ENCODE results near the gene TENM3.

TENM3 gene

DNA sequence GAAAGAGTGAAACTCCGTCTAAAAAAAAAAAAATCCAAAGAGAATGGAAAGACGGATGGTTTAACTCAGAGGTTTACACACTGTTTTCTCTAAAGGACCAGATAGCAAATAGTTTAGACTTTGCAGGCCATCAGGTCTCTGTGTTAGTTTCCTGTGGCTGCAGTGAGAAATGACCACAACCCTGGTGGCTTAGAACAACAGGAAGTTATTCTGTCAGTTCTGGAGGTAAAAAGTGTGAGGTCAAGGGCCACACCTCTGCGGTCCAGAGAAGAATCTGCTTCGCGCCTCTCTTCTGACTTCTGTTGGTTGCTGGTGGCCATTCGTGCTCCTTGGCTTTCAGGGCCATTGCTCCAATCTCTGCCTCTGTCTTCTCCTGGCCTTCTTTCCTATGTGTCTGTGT, 76.9 kb downstream of the TENM3 start:
- H3K9me3 ChIP-seq (ENCODE audit: control insufficient read depth, insufficient read depth, low read depth, low read length) = no peaks in the 10 kb centered on the region
- TF ChIP-seq ZIC2 (tag by site-specific recombination; IDR thresholded peaks at IDR 0.05) (no peak), ZNF302 (tag by site-specific recombination; IDR thresholded peaks at IDR 0.05; ENCODE audit: low read depth) (no peak), ZNF416 (tag by site-specific recombination; IDR thresholded peaks at IDR 0.05) (no peak), ZNF626 (tag by site-specific recombination; IDR thresholded peaks at IDR 0.05) (no peak), ZNF211 (tag by site-specific recombination; IDR thresholded peaks at IDR 0.05; ENCODE audit: low read depth) (no peak), ZNF561 (tag by site-specific recombination; IDR thresholded peaks at IDR 0.05; ENCODE audit: borderline replicate concordance) (no peak), GLI4 (tag by site-specific recombination; IDR thresholded peaks at IDR 0.05) (no peak), ZNF350 (tag by site-specific recombination; IDR thresholded peaks at IDR 0.05) (no peak), WT1 (tag by site-specific recombination; IDR thresholded peaks at IDR 0.05) (no peak), ZNF670 (tag by site-specific recombination; IDR thresholded peaks at IDR 0.05; ENCODE audit: low read depth) (no peak), ZXDB (tag by site-specific recombination; IDR thresholded peaks at IDR 0.05) (no peak)
- TF ChIP-seq, protein P1, sequence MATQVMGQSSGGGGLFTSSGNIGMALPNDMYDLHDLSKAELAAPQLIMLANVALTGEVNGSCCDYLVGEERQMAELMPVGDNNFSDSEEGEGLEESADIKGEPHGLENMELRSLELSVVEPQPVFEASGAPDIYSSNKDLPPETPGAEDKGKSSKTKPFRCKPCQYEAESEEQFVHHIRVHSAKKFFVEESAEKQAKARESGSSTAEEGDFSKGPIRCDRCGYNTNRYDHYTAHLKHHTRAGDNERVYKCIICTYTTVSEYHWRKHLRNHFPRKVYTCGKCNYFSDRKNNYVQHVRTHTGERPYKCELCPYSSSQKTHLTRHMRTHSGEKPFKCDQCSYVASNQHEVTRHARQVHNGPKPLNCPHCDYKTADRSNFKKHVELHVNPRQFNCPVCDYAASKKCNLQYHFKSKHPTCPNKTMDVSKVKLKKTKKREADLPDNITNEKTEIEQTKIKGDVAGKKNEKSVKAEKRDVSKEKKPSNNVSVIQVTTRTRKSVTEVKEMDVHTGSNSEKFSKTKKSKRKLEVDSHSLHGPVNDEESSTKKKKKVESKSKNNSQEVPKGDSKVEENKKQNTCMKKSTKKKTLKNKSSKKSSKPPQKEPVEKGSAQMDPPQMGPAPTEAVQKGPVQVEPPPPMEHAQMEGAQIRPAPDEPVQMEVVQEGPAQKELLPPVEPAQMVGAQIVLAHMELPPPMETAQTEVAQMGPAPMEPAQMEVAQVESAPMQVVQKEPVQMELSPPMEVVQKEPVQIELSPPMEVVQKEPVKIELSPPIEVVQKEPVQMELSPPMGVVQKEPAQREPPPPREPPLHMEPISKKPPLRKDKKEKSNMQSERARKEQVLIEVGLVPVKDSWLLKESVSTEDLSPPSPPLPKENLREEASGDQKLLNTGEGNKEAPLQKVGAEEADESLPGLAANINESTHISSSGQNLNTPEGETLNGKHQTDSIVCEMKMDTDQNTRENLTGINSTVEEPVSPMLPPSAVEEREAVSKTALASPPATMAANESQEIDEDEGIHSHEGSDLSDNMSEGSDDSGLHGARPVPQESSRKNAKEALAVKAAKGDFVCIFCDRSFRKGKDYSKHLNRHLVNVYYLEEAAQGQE (tag by site-specific recombination; IDR thresholded peaks at IDR 0.05) = no peak
- TF ChIP-seq, protein P2, sequence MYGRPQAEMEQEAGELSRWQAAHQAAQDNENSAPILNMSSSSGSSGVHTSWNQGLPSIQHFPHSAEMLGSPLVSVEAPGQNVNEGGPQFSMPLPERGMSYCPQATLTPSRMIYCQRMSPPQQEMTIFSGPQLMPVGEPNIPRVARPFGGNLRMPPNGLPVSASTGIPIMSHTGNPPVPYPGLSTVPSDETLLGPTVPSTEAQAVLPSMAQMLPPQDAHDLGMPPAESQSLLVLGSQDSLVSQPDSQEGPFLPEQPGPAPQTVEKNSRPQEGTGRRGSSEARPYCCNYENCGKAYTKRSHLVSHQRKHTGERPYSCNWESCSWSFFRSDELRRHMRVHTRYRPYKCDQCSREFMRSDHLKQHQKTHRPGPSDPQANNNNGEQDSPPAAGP (tag by site-specific recombination; IDR thresholded peaks at IDR 0.05) = no peak
- no peak overlapping the region for H3K27ac ChIP-seq (ENCODE audit: extremely low read depth, low read depth, low read length)
- no peaks in the 10 kb centered on the region for H3K4me1 ChIP-seq (ENCODE audit: control insufficient read depth, insufficient read depth, low read length)
- POLR2A ChIA-PET = no interaction called here
- H3K4me3 ChIP-seq (ENCODE audit: low read depth, low read length) = no peak overlapping the region
- H3K36me3 ChIP-seq (ENCODE audit: control insufficient read depth in 2 of 2, insufficient read depth in 1 of 2, low read length in 2 of 2) = no peaks in the 10 kb centered on the region
- CTCF ChIA-PET = no interaction called here

DNA sequence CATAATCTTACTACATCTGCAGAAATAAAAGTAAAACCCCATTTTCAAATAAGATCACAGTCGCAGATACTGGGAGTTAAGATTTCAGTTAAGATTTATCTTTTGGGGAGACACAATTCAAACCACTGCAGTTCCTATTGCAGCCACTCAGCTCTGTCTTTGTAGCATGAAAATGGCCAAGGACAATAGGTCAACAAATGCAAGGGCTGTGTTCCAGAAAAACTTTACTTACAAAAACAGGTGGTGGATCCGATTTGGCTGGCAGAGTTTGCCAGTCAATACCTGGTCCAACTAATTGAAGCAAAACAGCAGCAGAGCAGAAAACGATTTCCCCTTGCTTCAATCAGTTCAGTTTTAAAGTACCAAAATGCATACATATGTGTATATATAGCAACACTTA, 77.4 kb downstream of the TENM3 start:
- no peak overlapping the region for H3K27ac ChIP-seq (ENCODE audit: extremely low read depth, low read depth, low read length)
- ChIA-PET POLR2A (no interaction called here), CTCF (no interaction called here)
- no peak overlapping the region for H3K4me3 ChIP-seq (ENCODE audit: low read depth, low read length)
- no peaks in the 10 kb centered on the region for H3K36me3 ChIP-seq (ENCODE audit: control insufficient read depth in 2 of 2, insufficient read depth in 1 of 2, low read length in 2 of 2)
- H3K9me3 ChIP-seq (ENCODE audit: control insufficient read depth, insufficient read depth, low read depth, low read length) = no peaks in the 10 kb centered on the region
- no peaks in the 10 kb centered on the region for H3K4me1 ChIP-seq (ENCODE audit: control insufficient read depth, insufficient read depth, low read length)
- TF ChIP-seq, protein P3, sequence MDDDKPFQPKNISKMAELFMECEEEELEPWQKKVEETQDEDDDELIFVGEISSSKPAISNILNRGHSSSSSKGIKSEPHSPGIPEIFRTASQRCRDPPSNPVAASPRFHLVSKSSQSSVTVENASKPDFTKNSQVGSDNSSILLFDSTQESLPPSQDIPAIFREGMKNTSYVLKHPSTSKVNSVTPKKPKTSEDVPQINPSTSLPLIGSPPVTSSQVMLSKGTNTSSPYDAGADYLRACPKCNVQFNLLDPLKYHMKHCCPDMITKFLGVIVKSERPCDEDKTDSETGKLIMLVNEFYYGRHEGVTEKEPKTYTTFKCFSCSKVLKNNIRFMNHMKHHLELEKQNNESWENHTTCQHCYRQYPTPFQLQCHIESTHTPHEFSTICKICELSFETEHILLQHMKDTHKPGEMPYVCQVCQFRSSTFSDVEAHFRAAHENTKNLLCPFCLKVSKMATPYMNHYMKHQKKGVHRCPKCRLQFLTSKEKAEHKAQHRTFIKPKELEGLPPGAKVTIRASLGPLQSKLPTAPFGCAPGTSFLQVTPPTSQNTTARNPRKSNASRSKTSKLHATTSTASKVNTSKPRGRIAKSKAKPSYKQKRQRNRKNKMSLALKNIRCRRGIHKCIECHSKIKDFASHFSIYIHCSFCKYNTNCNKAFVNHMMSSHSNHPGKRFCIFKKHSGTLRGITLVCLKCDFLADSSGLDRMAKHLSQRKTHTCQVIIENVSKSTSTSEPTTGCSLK (tag by site-specific recombination; IDR thresholded peaks at IDR 0.05) = no peak
- TF ChIP-seq ZXDB (tag by site-specific recombination; IDR thresholded peaks at IDR 0.05) (no peak), KLF10 (tag by site-specific recombination; IDR thresholded peaks at IDR 0.05) (no peak), ZNF792 (tag by site-specific recombination; IDR thresholded peaks at IDR 0.05) (no peak), ZNF16 (tag by site-specific recombination; IDR thresholded peaks at IDR 0.05; ENCODE audit: low read depth) (no peak), ZNF670 (tag by site-specific recombination; IDR thresholded peaks at IDR 0.05; ENCODE audit: low read depth) (no peak), ZNF707 (tag by site-specific recombination; IDR thresholded peaks at IDR 0.05) (no peak), ZNF658 (tag by site-specific recombination; IDR thresholded peaks at IDR 0.05) (no peak), ZNF416 (tag by site-specific recombination; IDR thresholded peaks at IDR 0.05) (no peak)
- TF ChIP-seq, protein P4, sequence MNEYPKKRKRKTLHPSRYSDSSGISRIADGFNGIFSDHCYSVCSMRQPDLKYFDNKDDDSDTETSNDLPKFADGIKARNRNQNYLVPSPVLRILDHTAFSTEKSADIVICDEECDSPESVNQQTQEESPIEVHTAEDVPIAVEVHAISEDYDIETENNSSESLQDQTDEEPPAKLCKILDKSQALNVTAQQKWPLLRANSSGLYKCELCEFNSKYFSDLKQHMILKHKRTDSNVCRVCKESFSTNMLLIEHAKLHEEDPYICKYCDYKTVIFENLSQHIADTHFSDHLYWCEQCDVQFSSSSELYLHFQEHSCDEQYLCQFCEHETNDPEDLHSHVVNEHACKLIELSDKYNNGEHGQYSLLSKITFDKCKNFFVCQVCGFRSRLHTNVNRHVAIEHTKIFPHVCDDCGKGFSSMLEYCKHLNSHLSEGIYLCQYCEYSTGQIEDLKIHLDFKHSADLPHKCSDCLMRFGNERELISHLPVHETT (tag by site-specific recombination; IDR thresholded peaks at IDR 0.05) = no peak
- TF ChIP-seq, protein P5, sequence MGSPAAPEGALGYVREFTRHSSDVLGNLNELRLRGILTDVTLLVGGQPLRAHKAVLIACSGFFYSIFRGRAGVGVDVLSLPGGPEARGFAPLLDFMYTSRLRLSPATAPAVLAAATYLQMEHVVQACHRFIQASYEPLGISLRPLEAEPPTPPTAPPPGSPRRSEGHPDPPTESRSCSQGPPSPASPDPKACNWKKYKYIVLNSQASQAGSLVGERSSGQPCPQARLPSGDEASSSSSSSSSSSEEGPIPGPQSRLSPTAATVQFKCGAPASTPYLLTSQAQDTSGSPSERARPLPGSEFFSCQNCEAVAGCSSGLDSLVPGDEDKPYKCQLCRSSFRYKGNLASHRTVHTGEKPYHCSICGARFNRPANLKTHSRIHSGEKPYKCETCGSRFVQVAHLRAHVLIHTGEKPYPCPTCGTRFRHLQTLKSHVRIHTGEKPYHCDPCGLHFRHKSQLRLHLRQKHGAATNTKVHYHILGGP (tag by site-specific recombination; IDR thresholded peaks at IDR 0.05) = no peak
- TF ChIP-seq, protein P6, sequence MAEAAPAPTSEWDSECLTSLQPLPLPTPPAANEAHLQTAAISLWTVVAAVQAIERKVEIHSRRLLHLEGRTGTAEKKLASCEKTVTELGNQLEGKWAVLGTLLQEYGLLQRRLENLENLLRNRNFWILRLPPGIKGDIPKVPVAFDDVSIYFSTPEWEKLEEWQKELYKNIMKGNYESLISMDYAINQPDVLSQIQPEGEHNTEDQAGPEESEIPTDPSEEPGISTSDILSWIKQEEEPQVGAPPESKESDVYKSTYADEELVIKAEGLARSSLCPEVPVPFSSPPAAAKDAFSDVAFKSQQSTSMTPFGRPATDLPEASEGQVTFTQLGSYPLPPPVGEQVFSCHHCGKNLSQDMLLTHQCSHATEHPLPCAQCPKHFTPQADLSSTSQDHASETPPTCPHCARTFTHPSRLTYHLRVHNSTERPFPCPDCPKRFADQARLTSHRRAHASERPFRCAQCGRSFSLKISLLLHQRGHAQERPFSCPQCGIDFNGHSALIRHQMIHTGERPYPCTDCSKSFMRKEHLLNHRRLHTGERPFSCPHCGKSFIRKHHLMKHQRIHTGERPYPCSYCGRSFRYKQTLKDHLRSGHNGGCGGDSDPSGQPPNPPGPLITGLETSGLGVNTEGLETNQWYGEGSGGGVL (tag by site-specific recombination; IDR thresholded peaks at IDR 0.05) = no peak
